ENCODE results near the gene AGXT. TPM values are rescaled to one million over a fixed set of nuclear protein-coding genes. Genes with fewer than 3 reads are reported as not detected.

AGXT gene
- total RNA-seq, 1 experiment from 2014 or later, result 0.36 TPM

- no TSS peak for BruUV-seq (replicated peaks)
- POLR2A ChIA-PET, result no interaction called here
- no peak for DNase-seq (ENCODE audit: low read depth, low spot score)
Measured at GRCh38 chr2:240876035-240876474, 7.4 kb downstream of the AGXT start.

GRCh38 chr2:240876475-240877251 lies 8.0 kb downstream of the AGXT start:
- ChIA-PET POLR2A (no interaction called here), CTCF (interaction anchor here (0.6 to 0.7 kb wide), 2 partner anchors 36 to 51 kb away, joined by 3 read pairs; no protein-coding TSS in a partner anchor)
- DNase-seq (ENCODE audit: low read depth, low spot score) (no peak), ATAC-seq (no peak)
- TF ChIP-seq TCF7L2 (IDR thresholded peaks at IDR 0.05; ENCODE audit: low read depth, low read length) (no peak), SIN3A (IDR thresholded peaks at IDR 0.05; ENCODE audit: borderline replicate concordance, insufficient read depth, low read depth, low read length) (no peak), POLR2AphosphoS5 (IDR thresholded peaks at IDR 0.05; ENCODE audit: low read depth, low read length) (no peak), CTCF (IDR thresholded peaks at IDR 0.05) (no peak), REST (IDR thresholded peaks at IDR 0.05; ENCODE audit: insufficient read depth in 1 of 2, low read depth in 2 of 2, low read length in 1 of 2) (no peak)
- intact Hi-C loops (cut with micrococcal nuclease; ENCODE audit: unreplicated experiment), result no loop called here
- no peaks in the 10 kb centered on the region for H3K27me3 ChIP-seq (ENCODE audit: control insufficient read depth, insufficient read depth, low read length)
- H3K9me3 ChIP-seq (ENCODE audit: control insufficient read depth, insufficient read depth, low read depth, low read length), result no peaks in the 10 kb centered on the region
- no peaks in the 10 kb centered on the region for H3K36me3 ChIP-seq (ENCODE audit: control insufficient read depth, insufficient read depth, low read length)
- H3K4me1 ChIP-seq (ENCODE audit: control insufficient read depth, insufficient read depth, low read length), result no peaks in the 10 kb centered on the region
- BruUV-seq (replicated peaks), result no TSS peak
- no peak overlapping the region for H3K4me3 ChIP-seq (ENCODE audit: low read depth in 2 of 2, low read length in 2 of 2)
- H3K27ac ChIP-seq (ENCODE audit: low read length), result no peak overlapping the region
- in situ Hi-C loops (cut with HindIII; ENCODE audit: low pct_unique_long_range_greater_than_20kb, low sequenced_read_pairs), result no loop called here

More at GRCh38 chr2:240876035-240876474, 7.4 kb downstream of the AGXT start:
- in situ Hi-C loops (cut with HindIII; ENCODE audit: low pct_unique_long_range_greater_than_20kb, low sequenced_read_pairs) (no loop called here), intact Hi-C loops (cut with micrococcal nuclease; ENCODE audit: unreplicated experiment) (no loop called here)
- no peak overlapping the region for H3K4me3 ChIP-seq (ENCODE audit: low read depth in 2 of 2, low read length in 2 of 2)
- CTCF ChIA-PET, result interaction anchor here (0.7 kb wide), 1 partner anchor 36 kb away, joined by 3 read pairs; no protein-coding TSS in a partner anchor
- H3K4me1 ChIP-seq (ENCODE audit: control insufficient read depth, insufficient read depth, low read length), result no peaks in the 10 kb centered on the region
- H3K9me3 ChIP-seq (ENCODE audit: control insufficient read depth, insufficient read depth, low read depth, low read length), result no peaks in the 10 kb centered on the region
- no peak overlapping the region for H3K27ac ChIP-seq (ENCODE audit: low read length)
- H3K27me3 ChIP-seq (ENCODE audit: control insufficient read depth, insufficient read depth, low read length), result no peaks in the 10 kb centered on the region
- no peak for ATAC-seq
- TF ChIP-seq REST (IDR thresholded peaks at IDR 0.05; ENCODE audit: insufficient read depth in 1 of 2, low read depth in 2 of 2, low read length in 1 of 2) (no peak), CTCF (IDR thresholded peaks at IDR 0.05) (no peak), TCF7L2 (IDR thresholded peaks at IDR 0.05; ENCODE audit: low read depth, low read length) (no peak), POLR2AphosphoS5 (IDR thresholded peaks at IDR 0.05; ENCODE audit: low read depth, low read length) (no peak), SIN3A (IDR thresholded peaks at IDR 0.05; ENCODE audit: borderline replicate concordance, insufficient read depth, low read depth, low read length) (no peak)
- no peaks in the 10 kb centered on the region for H3K36me3 ChIP-seq (ENCODE audit: control insufficient read depth, insufficient read depth, low read length)
